GM12878 (cell line): ENCODE results near the gene ANO9. TPM values are rescaled to one million over a fixed set of nuclear protein-coding genes. Genes with fewer than 3 reads are reported as not detected.

Experiments
- ATAC-seq: fragments of 200-7000 bp; cut with Tn5 transposase; 3 replicates; pipeline ENCODE4 v1.9.1; 2020; ENCODE audit warnings: mild to moderate bottlenecking, moderate library complexity
- BruUV-seq: library from RNA; stranded (reverse); fragments of 400-500 nt; replicated peaks from 2 replicates; lab custom pipeline; 2021; lab: Mats Ljungman, UMichigan
- CTCF ChIA-PET: fragments of 300-600 bp; sonication (Branson Sonifier 250); formaldehyde crosslinking; extraction: SDS; loops from one replicate; lab custom pipeline; 2021; ENCODE audit warnings: inconsistent platforms; lab: Yijun Ruan, JAX
- POLR2A ChIA-PET: fragments of 350-600 bp; formaldehyde crosslinking; extraction: SDS; loops from one replicate; lab custom pipeline; 2021; ENCODE audit warnings: inconsistent platforms; lab: Charles Lee
- RAD21 ChIA-PET: fragments of 300-600 bp; sonication (Branson Sonifier 250); formaldehyde crosslinking; loops from one replicate; lab custom pipeline; 2023; ENCODE audit warnings: antibody characterized with exemption; ENCODE audit not compliant: unreplicated experiment; lab: Charles Lee
- SMC1A ChIA-PET: fragments of 300-600 bp; sonication (Branson Sonifier 250); formaldehyde crosslinking; loops from one replicate; lab custom pipeline; 2023; ENCODE audit not compliant: unreplicated experiment, uncharacterized antibody; lab: Charles Lee
- DNase-seq: peaks from one replicate; pipeline ENCODE4 v3.0.0-alpha.2; 2011; ENCODE audit warnings: low read depth, low spot score
- FAIRE-seq: peaks from 3 replicates; lab custom pipeline; 2011; peaks lifted over from hg19 to GRCh38; lab: Jason Lieb, UNC
- H2AFZ ChIP-seq: 2 replicates; pipeline ENCODE4 v1.6.0; 2011; ENCODE audit warnings: low read depth, low read length, control low read depth; ENCODE audit not compliant: control insufficient read depth
- H3K27ac ChIP-seq: 2 replicates; pipeline ENCODE4 v1.5.1; 2011; ENCODE audit warnings: control low read depth; ENCODE audit not compliant: control insufficient read depth, insufficient read depth
- H3K27me3 ChIP-seq, 2 experiments: replicated peaks in 1 of 2; 2 replicates each; pipeline versions ENCODE4 v1.6.0 to v1.6.1; 2011; ENCODE audit warnings: low read length in 1 of 2; ENCODE audit not compliant: control insufficient read depth in 2 of 2, insufficient read depth in 2 of 2
- H3K36me3 ChIP-seq, 2 experiments: 2 replicates each; pipeline ENCODE4 v1.5.1; 2011; ENCODE audit warnings: low read length in 1 of 2; ENCODE audit not compliant: control insufficient read depth in 2 of 2, insufficient read depth in 2 of 2
- H3K4me1 ChIP-seq: 2 replicates; pipeline ENCODE4 v1.6.1; 2011; ENCODE audit warnings: mild to moderate bottlenecking, low read length, moderate library complexity, mixed read lengths; ENCODE audit not compliant: control insufficient read depth, insufficient read depth
- H3K4me2 ChIP-seq: 2 replicates; pipeline ENCODE4 v1.6.0; 2011; ENCODE audit warnings: control low read depth; ENCODE audit not compliant: control insufficient read depth, insufficient read depth
- H3K4me3 ChIP-seq: fragments of 200-600 bp; sonication (generic); 2 replicates; pipeline ENCODE4 v1.5.1; 2016
- H3K79me2 ChIP-seq: 2 replicates; pipeline ENCODE4 v1.6.0; 2011; ENCODE audit warnings: low read length; ENCODE audit not compliant: control insufficient read depth, insufficient read depth
- H3K9ac ChIP-seq: 2 replicates; pipeline ENCODE4 v1.8.0; 2011; ENCODE audit warnings: low read length, control low read depth, mixed read lengths; ENCODE audit not compliant: control insufficient read depth, insufficient read depth
- H3K9me3 ChIP-seq: replicated peaks from 3 replicates; pipeline ENCODE4 v1.5.1; 2011; ENCODE audit warnings: mild to moderate bottlenecking, low read length; ENCODE audit not compliant: control insufficient read depth, insufficient read depth
- H4K20me1 ChIP-seq: 2 replicates; pipeline ENCODE4 v1.6.0; 2011; ENCODE audit not compliant: control insufficient read depth, insufficient read depth
- KAT2A ChIP-seq: conservative IDR thresholded peaks from 2 replicates; pipeline ENCODE4 v1.6.1; 2011; ENCODE audit warnings: low read depth, low read length; ENCODE audit not compliant: control insufficient read depth
- MEF2A ChIP-seq: IDR thresholded peaks from 2 replicates; pipeline ENCODE4 v1.6.1; 2011; ENCODE audit warnings: low read depth, mild to moderate bottlenecking, low read length, moderate library complexity; ENCODE audit not compliant: insufficient read depth
- POLR2AphosphoS2 ChIP-seq: IDR thresholded peaks from 2 replicates; pipeline ENCODE4 v1.6.1; 2011; ENCODE audit warnings: low read depth, mild to moderate bottlenecking, low read length, improper control_type of control experiment, moderate library complexity
- SMAD1 ChIP-seq: fragments of 450-650 bp; IDR thresholded peaks from 2 replicates; pipeline ENCODE4 v1.6.1; 2018; ENCODE audit warnings: mild to moderate bottlenecking, low read depth; ENCODE audit not compliant: partially characterized antibody
- SPI1 ChIP-seq: IDR thresholded peaks from 2 replicates; pipeline ENCODE4 v1.6.1; 2011; ENCODE audit warnings: low read depth, mild to moderate bottlenecking, low read length, moderate library complexity, borderline replicate concordance; ENCODE audit not compliant: insufficient read depth
- SUPT20H ChIP-seq: IDR thresholded peaks from 2 replicates; pipeline ENCODE4 v1.6.1; 2011; ENCODE audit warnings: low read depth, mild to moderate bottlenecking, low read length, moderate library complexity, borderline replicate concordance; ENCODE audit not compliant: control insufficient read depth
- WGBS: methylation state at CpG from one replicate; pipeline ENCODE4 v1.1.6; 2016; ENCODE audit warnings: low lambda C conversion rate; ENCODE audit not compliant: insufficient replicate concordance, insufficient coverage; ENCODE audit errors: missing lambda C conversion rate; 5-methylcytosine and 5-hydroxymethylcytosine counted together
- in situ Hi-C: fragments of 300-500 bp; cut with MboI; formaldehyde crosslinking; loops from 9 replicates; pipeline ENCODE4 v1.14.3; 2018; ENCODE audit warnings: mixed read lengths
- intact Hi-C: fragments of 100-400 bp; cut with micrococcal nuclease; formaldehyde crosslinking; loops from one replicate; pipeline ENCODE4 v1.14.2; 2022; ENCODE audit not compliant: unreplicated experiment
- polyA plus RNA-seq, 11 experiments: library from polyadenylated mRNA; depleted of rRNA in 4 of 11; unstranded in 6 of 11; stranded (reverse) in 5 of 11; fragments of >200 nt; fragmentation: Nextera tagmentation in 4 of 11; fragmentation: Illumina TruSeq in 1 of 11; extraction: Ambion mirVana in 4 of 11; extraction: Trizol in 1 of 11; gene quantifications; 1 replicate in 1 of 11; 2 replicates in 10 of 11; pipeline versions ENCODE4 v1.2.1 to v1.2.3, GENCODE V29; 2011 to 2016; ENCODE audit warnings: inconsistent platforms in 2 of 11, missing spikeins in 2 of 11, low read depth in 1 of 11
- total RNA-seq, 4 experiments: library from RNA; depleted of rRNA in 3 of 4; stranded (reverse); fragments of >200 nt in 3 of 4; fragmentation: Illumina TruSeq in 1 of 4; extraction: Trizol in 1 of 4; gene quantifications; 2 replicates each; pipeline versions ENCODE4 v1.2.1 to v1.2.3, GENCODE V29; 2013 to 2021

The ANO9 gene
- total and polyA plus RNA-seq, 10 of the 15 experiments (the other 5 are each of a cell fraction or from before 2014, with no cell fraction given), result 0.21 to 42.3 (median 12.0) TPM

DNA sequence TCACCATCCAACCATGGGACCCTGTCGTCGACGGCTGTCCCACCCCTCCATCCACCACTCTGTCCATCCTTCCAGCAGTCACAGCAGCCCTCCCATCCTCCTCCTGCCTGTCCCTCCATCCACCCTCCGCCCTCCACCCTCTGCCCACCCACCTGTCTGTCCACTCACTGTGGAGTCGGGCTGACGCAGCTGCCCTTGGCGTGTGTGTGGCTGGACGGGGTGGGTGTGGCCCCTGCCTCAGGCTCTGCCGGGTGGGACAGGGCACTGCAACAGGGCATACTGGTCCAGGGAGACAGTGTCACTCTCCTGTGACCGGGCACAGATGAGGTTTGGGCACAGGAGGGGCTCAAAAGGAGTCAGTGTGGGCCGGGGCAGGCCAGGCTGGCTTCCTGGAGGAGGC lies 45.9 kb downstream of the ANO9 start:
- intact Hi-C loops (no loop called here), in situ Hi-C loops (no loop called here)
- Histone ChIP-seq H4K20me1 (no peaks in the 10 kb centered on the region), H3K27me3 (no peaks in the 10 kb centered on the region), H3K4me3 (no peak overlapping the region), H3K27ac (no peak overlapping the region), H3K9ac (no peak overlapping the region), H3K4me2 (no peak overlapping the region), H3K36me3 (no peaks in the 10 kb centered on the region), H2AFZ (no peak overlapping the region), H3K9me3 (no peaks in the 10 kb centered on the region; the same call in 2 of the 3 replicates), H3K79me2 (no peaks in the 10 kb centered on the region), H3K4me1 (no peaks in the 10 kb centered on the region)
- BruUV-seq, result no TSS peak
- ATAC-seq (no peak), DNase-seq (no peak), FAIRE-seq (no peak)
- CTCF ChIA-PET, result interaction anchor here (1.1 to 1.4 kb wide), 2 partner anchors 123 to 135 kb away, joined by 3 read pairs; no protein-coding TSS in a partner anchor
- RAD21 ChIA-PET, result no interaction called here
- TF ChIP-seq KAT2A (no peak), POLR2AphosphoS2 (no peak), SPI1 (no peak), SMAD1 (no peak), SUPT20H (no peak), MEF2A (no peak)
- 66% methylated on average over 7 of the region's 11 CpGs for WGBS
- POLR2A ChIA-PET, result no interaction called here
- SMC1A ChIA-PET, result interaction anchor here (1.7 kb wide), 1 partner anchor 145 kb away, joined by 5 read pairs; no protein-coding TSS in a partner anchor
